Measurements from ENCODE around the gene KANSL3.
"Not testable (repeated sequence)": the region's sequence is repeated elsewhere in the genome, so short reads cannot be mapped to it uniquely, and the experiment has no call there.

The KANSL3 gene

DNA sequence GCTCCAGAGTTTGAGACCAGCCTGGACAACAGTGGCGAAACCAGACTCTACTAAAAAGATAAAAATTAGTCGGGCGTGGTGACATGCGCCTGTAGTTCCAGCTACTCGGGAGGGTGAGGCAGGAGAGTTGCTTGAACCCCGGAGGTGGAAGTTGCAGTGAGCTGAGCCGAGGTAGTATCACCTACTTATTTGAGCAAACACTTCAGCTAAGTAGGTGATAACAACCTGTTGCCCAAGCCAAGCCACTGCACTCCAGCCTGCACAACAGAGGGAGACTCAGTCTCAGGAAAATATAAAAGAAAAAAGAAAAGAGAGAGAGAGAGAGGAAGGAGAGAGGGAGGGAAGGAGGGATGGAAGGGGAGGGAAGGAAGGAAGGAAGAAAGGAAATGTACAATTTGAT is 25.7 kb upstream of the KANSL3 start:
- TF ChIP-seq CTCF (conservative IDR thresholded peaks at IDR 0.05): no peak
- peak overlapping the region; percentile 50; the same call in 1 of the 2 replicates for H3K27ac ChIP-seq

GRCh38 chr2:96663177-96663576 is 25.1 kb upstream of the KANSL3 start:
- 0 out of 2 replicates have a peak, but pooled peaks have one; percentile 14 for TF ChIP-seq CTCF (conservative IDR thresholded peaks at IDR 0.05)
- peak overlapping the region; percentile 50 for H3K27ac ChIP-seq

DNA sequence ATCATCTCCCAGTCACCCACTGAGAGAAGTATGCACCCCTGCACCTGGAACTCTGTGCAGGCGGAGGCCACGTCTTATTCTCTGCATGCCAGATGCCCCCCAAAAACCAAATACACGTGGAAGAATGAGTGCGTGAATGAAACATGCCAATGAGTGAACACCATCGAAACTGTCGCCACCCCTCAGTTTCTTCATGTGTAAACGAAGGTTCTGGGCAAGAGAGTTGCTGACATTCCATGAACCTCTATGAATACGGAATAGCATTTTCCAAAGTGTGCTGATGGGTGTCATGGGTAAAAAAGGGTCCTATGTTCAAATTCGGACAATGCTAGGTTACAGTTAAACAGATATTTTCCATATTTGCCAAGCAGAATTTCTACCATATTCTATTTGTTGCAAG is 24.2 kb upstream of the KANSL3 start:
- TF ChIP-seq CTCF (conservative IDR thresholded peaks at IDR 0.05): no peak
- H3K27ac ChIP-seq: peak overlapping the region; percentile 50

DNA sequence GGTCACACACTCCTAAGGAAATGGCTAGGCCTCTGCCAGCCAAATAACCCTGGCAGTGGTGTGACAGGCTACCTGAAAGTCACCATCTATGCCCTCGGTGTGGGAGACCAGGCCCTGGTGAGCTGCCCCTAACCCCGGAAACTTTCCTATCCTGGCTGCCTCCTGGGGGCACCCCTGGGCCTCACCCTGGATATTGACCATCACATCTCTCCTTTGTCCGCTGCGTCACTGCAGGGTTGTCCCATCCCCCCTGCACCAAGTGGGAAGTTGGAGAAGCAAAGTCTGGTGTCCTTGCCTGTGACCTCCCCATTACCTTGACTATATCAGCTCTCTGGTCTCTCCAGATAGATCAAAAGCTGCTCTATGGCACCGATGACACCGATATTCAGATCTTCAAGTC is 23.2 kb upstream of the KANSL3 start:
- no peak overlapping the region for H3K27ac ChIP-seq
- TF ChIP-seq CTCF (conservative IDR thresholded peaks at IDR 0.05): no peak

DNA sequence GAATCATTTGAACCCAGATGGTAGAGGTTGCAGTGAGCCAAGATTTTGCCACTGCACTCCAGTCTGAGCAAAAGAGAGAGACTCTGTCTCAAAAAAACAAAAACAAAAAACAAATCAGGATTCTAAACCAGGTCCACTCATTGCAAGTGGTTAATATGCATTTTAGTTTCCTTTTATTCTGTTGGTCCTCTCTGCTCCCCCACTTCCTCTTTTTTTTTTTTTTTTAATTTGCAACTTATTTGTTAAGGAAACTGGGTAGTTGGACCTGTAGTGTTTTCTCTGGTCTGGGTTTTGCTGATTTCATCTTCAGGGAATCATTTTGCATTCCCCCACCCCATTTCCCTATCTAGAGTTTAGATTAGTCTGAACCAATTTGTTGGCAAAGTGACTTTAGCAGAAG is 18.4 kb upstream of the KANSL3 start:
- H3K27ac ChIP-seq: no peak overlapping the region

GRCh38 chr2:96655526-96655925 is 17.4 kb upstream of the KANSL3 start:
- H3K27ac ChIP-seq: no peak overlapping the region
- TF ChIP-seq CTCF (conservative IDR thresholded peaks at IDR 0.05): no peak

More for the DNA sequence above, 18.4 kb upstream of the KANSL3 start:
- TF ChIP-seq CTCF (conservative IDR thresholded peaks at IDR 0.05): no peak

DNA sequence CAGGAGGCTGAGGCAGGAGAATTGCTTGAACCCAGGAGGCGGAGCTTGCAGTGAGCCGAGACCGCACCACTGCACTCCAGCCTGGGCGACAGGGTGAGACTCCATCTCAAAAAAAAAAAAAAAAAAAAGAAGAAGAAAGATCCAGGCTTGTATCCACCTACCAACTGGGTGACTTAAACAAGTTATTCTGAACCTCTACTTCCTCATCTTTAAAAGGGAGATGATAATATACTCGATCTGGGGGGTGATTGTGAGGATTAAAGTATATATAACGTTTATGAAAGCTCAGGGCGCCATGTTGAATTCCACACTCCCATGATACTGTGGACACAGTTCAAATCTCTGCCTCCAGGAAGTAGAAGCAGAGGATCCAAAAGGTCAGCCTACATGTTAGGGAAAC is 16.7 kb upstream of the KANSL3 start:
- not testable (repeated sequence) for H3K27ac ChIP-seq

GRCh38 chr2:96651793-96652192 is 13.7 kb upstream of the KANSL3 start:
- no peak overlapping the region for H3K27ac ChIP-seq

More at GRCh38 chr2:96651793-96652192, 13.7 kb upstream of the KANSL3 start:
- no peak for TF ChIP-seq CTCF (conservative IDR thresholded peaks at IDR 0.05)
